GM21526 (cell line): ENCODE measurements around the gene KRTAP12-4.
"Not testable (repeated sequence)": the region's sequence is repeated elsewhere in the genome, so short reads cannot be mapped to it uniquely, and the experiment has no call there.

Source experiments
- ATAC-seq: cut with Tn5 transposase; IDR thresholded peaks from one replicate; pipeline ENCODE4 v1.9.1; 2021; ENCODE audit warnings: moderate library complexity; ENCODE audit not compliant: unreplicated experiment, low FRiP score

The KRTAP12-4 gene

DNA sequence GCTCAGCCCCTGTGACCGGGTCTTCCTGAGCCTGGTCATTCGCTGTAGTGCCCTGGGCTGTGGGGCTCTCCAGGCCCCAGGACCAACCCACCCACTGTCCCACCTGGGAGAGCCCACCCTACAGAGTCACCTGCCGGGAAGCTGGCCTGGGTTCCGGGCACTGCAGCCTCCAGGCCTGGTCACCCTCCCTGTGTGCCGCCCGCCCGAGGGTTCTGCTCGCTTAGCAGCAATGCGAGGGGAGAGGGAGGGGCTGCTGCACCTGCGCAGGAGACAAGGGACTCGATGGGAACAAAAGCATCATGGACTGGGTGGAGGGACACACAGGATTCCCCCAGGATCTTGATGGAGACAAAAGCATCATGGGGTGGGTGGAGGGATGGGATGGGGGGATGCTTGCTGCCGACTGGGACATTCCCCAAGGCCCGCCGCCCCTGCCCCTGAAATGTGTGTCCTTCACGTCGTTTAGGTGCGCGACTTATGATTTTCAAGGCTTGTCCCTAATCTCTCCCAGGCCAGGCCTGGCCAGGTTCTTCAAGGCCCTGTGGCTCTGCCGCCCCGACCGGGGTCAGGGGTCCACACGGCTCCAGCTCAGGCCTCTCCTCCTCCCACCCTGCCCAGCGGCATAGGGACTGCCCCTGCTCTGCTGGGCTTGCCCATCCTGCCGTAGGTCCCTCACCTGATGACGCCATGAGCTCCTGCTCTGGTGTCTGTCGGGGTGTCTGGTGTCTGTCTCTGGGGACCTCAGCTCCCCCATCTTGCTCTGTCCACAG lies 40.9 kb downstream of the KRTAP12-4 start:
- no peak for ATAC-seq

DNA sequence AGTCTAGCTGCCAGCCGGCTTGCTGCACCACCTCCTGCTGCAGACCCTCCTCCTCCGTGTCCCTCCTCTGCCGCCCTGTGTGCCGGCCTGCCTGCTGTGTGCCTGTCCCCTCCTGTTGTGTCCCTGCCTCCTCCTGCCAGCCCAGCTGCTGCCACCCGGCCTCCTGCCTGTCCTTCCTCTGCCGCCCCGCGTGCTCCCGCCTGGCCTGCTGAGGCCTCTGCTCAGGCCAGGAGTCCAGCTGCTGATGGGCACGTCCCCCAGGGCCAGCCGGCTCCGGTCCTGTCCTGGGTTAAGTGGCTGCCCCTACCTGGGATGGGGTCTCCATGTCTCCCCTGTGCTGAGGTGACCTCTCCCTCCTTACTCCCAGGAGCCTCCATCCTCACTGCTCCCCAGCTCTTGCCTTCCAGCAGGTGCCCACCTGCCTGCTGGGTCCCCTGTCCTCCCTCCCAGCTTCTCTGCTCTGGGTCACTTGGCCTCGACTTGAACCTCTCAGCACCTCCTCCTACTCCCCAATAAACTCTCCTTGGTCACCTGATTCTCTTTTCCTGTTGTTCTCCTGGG lies 41.7 kb downstream of the KRTAP12-4 start:
- no peak for ATAC-seq

DNA sequence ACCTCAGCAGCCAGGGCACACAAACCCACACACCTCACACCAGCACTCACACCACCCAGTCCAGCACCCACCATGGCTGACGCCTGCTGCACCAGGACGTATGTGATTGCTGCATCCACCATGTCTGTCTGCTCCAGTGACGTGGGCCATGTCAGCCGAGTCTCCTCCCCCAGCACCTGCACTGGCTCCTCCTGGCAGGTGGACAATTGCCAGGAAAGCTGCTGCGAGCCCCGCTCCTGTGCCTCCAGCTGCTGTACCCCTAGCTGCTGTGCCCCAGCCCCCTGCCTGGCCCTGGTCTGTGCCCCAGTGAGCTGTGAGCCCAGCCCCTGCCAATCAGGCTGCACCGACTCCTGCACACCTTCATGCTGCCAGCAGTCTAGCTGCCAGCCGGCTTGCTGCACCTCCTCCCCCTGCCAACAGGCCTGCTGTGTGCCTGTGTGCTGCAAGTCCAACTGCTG lies 42.4 kb downstream of the KRTAP12-4 start, which contains the start of gene KRTAP10-8:
KRTAP10-8 (plus strand) TSS at position 51 of the 458 bp plus-strand sequence; CDS start at position 73, 22 bp downstream.
- no peak for ATAC-seq

DNA sequence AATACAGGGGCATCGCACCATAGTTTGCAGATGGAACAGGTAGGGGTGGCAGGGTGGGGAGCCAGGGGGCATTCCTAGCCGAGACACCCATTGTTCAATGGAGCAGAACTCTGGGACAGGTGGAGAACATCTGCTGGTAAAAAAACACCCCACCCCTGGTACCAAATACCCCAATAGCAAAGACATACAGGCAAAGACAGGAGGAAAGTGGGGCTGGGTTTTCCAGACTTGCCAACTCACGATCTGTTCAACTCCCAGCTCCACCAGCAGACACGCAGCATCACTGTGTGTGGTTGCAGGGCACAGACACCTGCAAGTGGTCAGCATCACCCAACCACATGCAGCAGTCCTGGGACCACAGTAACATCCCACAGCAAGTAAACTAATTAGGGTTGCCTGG lies 42.9 kb downstream of the KRTAP12-4 start:
- no peak for ATAC-seq

DNA sequence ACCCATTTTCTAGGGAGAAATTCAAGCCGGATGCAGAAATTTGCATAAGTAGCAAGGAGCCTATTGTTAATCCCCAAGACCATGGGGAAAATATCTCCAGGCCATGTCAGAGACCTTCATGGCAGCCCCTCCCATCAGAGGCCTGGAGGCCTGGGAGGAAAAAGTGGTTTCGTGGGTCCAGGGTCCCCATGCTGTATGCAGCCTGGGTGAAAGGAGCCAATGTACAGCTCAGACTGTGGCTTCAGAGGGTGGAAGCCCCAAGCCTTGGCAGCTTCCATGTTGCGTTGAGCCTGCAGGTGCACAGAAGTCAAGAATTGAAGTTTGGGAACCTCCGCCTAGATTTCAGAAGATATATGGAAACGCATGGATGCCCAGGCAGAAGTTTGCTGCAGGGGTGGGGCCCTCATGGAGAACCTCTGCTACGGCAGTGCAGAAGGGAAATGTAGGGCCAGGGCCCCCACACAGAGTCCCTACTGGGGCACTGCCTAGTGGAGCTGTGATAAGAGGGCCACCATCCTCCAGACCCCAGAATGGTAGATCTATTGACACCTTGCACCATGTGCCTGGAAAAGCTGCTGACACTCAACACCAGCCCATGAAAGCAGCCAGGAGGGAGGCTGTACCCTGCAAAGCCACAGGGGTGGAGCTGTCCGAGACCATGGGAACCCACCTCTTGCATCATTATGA lies 44.2 kb downstream of the KRTAP12-4 start:
- not testable (repeated sequence) for ATAC-seq

DNA sequence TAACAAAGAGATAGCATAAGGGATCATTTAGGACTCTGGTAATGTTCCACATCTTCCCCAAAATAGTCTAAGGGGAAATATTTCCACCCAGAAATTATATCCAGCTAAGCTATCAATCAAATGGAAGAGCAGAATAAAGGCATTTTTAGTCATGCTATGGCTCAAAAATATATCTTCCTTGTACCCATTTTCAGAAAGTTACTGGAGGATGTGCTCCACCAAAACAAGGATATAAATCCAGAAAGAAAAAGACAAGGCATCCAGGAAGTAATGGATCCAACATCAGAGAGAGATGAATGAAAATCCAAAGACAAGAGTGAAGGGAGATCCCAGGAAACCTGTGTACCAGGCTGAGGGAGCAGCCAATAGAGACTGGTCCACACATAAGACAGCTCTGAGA lies 45.3 kb downstream of the KRTAP12-4 start:
- ATAC-seq = no peak

DNA sequence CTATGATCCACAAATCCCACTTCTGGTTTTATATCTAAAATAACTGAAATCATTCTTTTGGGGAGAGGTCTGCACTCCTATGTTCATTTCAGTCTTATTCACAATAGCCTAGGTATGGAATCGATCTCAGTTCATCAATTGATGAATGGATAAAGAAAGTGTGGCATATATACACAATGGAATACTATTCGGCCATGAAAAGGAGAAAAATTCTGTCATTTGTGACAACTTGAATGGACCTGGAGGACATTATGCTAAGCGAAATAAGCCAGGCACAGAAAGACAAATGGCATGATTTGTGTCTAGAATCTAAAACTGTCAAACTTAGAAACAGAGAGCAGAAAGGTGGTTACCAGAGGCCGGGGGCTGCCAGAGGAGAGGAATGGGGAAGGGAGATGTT lies 48.0 kb downstream of the KRTAP12-4 start:
- ATAC-seq = no peak
